GM18868 (cell line): ENCODE measurements around the gene PDS5B.
"Not testable (repeated sequence)": the region's sequence is repeated elsewhere in the genome, so short reads cannot be mapped to it uniquely, and the experiment has no call there.

ENCODE experiments used
- ATAC-seq: cut with Tn5 transposase; IDR thresholded peaks from one replicate; pipeline ENCODE4 v1.9.1; 2021; ENCODE audit warnings: mild to moderate bottlenecking, moderate library complexity; ENCODE audit not compliant: unreplicated experiment

The PDS5B gene

GRCh38 chr13:32723987-32724386, 137.7 kb downstream of the PDS5B start:
- ATAC-seq = no peak

GRCh38 chr13:32726374-32727037, 140.3 kb downstream of the PDS5B start:
- no peak for ATAC-seq

GRCh38 chr13:32728327-32728726, 142.1 kb downstream of the PDS5B start:
- no peak for ATAC-seq

- ATAC-seq = not testable (repeated sequence)
Measured at GRCh38 chr13:32729097-32729496, 142.8 kb downstream of the PDS5B start.

GRCh38 chr13:32731074-32731473, 144.8 kb downstream of the PDS5B start:
- ATAC-seq = no peak

- no peak for ATAC-seq
Measured at GRCh38 chr13:32731576-32731975, 145.3 kb downstream of the PDS5B start.

- no peak for ATAC-seq
Measured at GRCh38 chr13:32733690-32734089, 147.4 kb downstream of the PDS5B start.

- no peak for ATAC-seq
Measured at GRCh38 chr13:32734511-32734910, 148.3 kb downstream of the PDS5B start.

- no peak for ATAC-seq
Measured at GRCh38 chr13:32735859-32736258, 149.6 kb downstream of the PDS5B start.

GRCh38 chr13:32736648-32737047, 150.4 kb downstream of the PDS5B start:
- ATAC-seq = no peak

- peak; percentile 70 for ATAC-seq
Measured at GRCh38 chr13:32737111-32737571, 150.9 kb downstream of the PDS5B start.

GRCh38 chr13:32737679-32738078, 151.4 kb downstream of the PDS5B start:
- peak; percentile 28 for ATAC-seq

GRCh38 chr13:32745509-32745908, 159.3 kb downstream of the PDS5B start:
- no peak for ATAC-seq

GRCh38 chr13:32746474-32746873, 160.2 kb downstream of the PDS5B start:
- ATAC-seq = no peak

- no peak for ATAC-seq
Measured at GRCh38 chr13:32748305-32748704, 162.1 kb downstream of the PDS5B start.

- ATAC-seq = no peak
Measured at GRCh38 chr13:32751340-32751739, 165.1 kb downstream of the PDS5B start.

GRCh38 chr13:32752311-32752710, 166.1 kb downstream of the PDS5B start:
- no peak for ATAC-seq

- no peak for ATAC-seq
Measured at GRCh38 chr13:32752997-32753606, 166.8 kb downstream of the PDS5B start.

GRCh38 chr13:32754179-32754578, 167.9 kb downstream of the PDS5B start:
- no peak for ATAC-seq

- no peak for ATAC-seq
Measured at GRCh38 chr13:32759152-32759551, 172.9 kb downstream of the PDS5B start.

GRCh38 chr13:32761472-32761871, 175.2 kb downstream of the PDS5B start:
- ATAC-seq = no peak

- no peak for ATAC-seq
Measured at GRCh38 chr13:32779119-32779518, 192.9 kb downstream of the PDS5B start.

- ATAC-seq = no peak
Measured at GRCh38 chr13:32781906-32782305, 195.7 kb downstream of the PDS5B start.
